Stomach smooth muscle (tissue), 2 donors: Measurements from ENCODE around the gene NKX2-8.

ENCODE experiments used
- H3K27ac ChIP-seq: one replicate; pipeline ENCODE4 v1.7.0; 2013; ENCODE audit warnings: mild to moderate bottlenecking, low read length, inconsistent platforms
- H3K27me3 ChIP-seq, 2 donors: one replicate each; pipeline ENCODE4 v1.7.0; 2013; ENCODE audit warnings: low read length in 2 of 2; ENCODE audit not compliant: insufficient read depth in 2 of 2, control insufficient read depth in 1 of 2
- H3K36me3 ChIP-seq, 2 donors: one replicate each; pipeline ENCODE4 v1.7.0; 2013; ENCODE audit warnings: low read length in 2 of 2; ENCODE audit not compliant: control insufficient read depth in 2 of 2, insufficient read depth in 2 of 2
- H3K4me1 ChIP-seq: one replicate; pipeline ENCODE4 v1.7.0; 2013; ENCODE audit warnings: low read length; ENCODE audit not compliant: control insufficient read depth, insufficient read depth
- H3K4me3 ChIP-seq, 2 donors: one replicate each; pipeline ENCODE4 v1.7.0; 2013; ENCODE audit warnings: low read length in 2 of 2
- H3K9ac ChIP-seq, 2 donors: one replicate each; pipeline ENCODE4 v1.7.0; 2013; ENCODE audit warnings: low read length in 2 of 2, mild to moderate bottlenecking in 1 of 2
- H3K9me3 ChIP-seq, 2 donors: one replicate each; pipeline ENCODE4 v1.7.0; 2013; ENCODE audit warnings: low read length in 2 of 2; ENCODE audit not compliant: control insufficient read depth in 2 of 2
- donor health status: healthy.
- donor health status: Pancreatic carcinoma.

Gene NKX2-8

DNA sequence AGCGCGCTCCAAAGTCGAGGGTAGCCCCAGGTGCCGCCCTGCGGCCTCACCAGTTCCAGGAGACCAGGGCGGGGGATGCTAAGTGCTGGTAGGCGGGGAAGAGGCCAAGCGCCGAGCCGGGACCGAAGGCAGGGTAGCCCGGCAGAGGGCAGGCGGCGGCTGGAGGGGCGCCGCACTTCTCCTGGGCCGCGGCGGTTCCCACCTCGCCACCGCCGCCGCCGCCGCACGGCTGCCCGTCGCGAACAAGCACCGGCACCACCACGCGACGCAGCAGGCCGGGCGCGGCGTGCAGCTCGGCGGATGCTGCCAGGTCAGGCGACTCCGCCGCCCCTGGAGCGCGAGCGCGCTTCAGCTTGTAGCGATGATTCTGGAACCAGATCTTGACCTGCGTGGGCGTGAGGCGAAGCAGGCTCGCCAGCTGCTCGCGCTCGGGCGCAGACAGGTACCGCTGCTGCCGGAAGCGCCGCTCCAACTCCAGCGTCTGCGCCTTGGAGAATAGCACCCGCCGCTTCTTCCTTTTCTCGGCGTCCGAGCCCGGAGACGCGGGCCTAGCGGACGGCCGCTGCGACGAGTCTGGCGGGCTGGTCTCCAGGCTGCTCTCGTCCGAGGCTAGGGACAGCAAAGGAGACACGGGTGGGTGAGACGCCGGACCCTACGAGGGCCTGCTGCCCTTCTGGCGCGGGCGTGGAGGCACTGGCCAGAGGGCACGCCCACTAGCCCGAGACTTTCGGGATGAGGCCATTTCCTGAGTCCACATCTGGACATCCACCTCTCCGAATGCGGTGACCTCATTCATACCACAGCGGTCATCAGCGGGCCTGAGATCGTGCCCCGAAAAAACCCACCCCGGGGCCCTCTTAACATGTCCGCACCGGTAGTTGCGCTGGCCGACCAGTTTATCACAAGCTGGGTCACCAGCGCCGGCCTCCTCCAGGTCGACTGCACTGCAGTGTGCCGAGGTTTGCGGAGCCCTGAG lies 1.3 kb downstream of the NKX2-8 start:
- no peak overlapping the region for H3K9ac ChIP-seq
- H3K27ac ChIP-seq, result no peak overlapping the region
- H3K27me3 ChIP-seq, result peaks cover 51 to 68% of the 10 kb centered on the region in 2 donors
- H3K9me3 ChIP-seq, result no peaks in the 10 kb centered on the region
- H3K36me3 ChIP-seq, result no peaks in the 10 kb centered on the region
- H3K4me1 ChIP-seq, result peaks cover 16% of the 10 kb centered on the region
- H3K4me3 ChIP-seq, result peak overlapping the region; percentile 59 to 68

GRCh38 chr14:36580141-36580855 lies 2.1 kb downstream of the NKX2-8 start:
- H3K9me3 ChIP-seq, result no peaks in the 10 kb centered on the region
- H3K36me3 ChIP-seq, result no peaks in the 10 kb centered on the region
- peaks cover 16% of the 10 kb centered on the region for H3K4me1 ChIP-seq
- peak overlapping the region; percentile 4 to 68 for H3K4me3 ChIP-seq
- H3K27me3 ChIP-seq, result peaks cover 50 to 66% of the 10 kb centered on the region in 2 donors
- H3K9ac ChIP-seq, result no peak overlapping the region
- no peak overlapping the region for H3K27ac ChIP-seq

DNA sequence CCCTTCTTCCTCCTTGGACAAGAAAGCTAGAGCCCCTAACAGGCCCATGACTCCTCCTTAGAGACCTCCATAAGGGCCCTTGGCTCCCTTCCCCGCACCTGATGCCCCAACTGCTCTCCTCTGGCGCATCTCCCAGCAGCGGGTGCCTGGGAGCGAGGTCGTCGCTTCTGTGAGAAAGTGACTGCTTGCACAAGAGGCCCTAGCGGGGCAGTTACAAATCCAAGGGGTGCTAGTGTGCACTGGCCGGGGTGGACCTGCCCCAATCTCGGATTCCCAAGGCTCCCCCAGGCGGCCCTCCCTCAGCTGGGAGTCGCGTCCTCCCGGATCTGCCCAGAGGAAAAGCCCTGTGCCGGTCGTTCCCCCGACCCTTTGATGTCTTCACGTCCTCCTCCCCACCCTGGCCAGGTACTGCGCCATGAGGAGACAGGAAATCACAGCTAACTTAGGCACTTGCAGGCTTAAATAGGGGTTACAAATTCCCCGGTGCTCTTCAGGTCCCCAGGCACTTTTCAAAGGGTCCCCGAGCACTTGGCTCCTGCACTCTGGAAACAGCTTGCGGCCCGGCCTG lies 2.8 kb downstream of the NKX2-8 start:
- no peak overlapping the region for H3K9ac ChIP-seq
- no peaks in the 10 kb centered on the region for H3K9me3 ChIP-seq
- peaks cover 44 to 66% of the 10 kb centered on the region in 2 donors for H3K27me3 ChIP-seq
- peaks cover 16% of the 10 kb centered on the region for H3K4me1 ChIP-seq
- no peak overlapping the region for H3K27ac ChIP-seq
- H3K36me3 ChIP-seq, result no peaks in the 10 kb centered on the region
- no peak overlapping the region for H3K4me3 ChIP-seq

DNA sequence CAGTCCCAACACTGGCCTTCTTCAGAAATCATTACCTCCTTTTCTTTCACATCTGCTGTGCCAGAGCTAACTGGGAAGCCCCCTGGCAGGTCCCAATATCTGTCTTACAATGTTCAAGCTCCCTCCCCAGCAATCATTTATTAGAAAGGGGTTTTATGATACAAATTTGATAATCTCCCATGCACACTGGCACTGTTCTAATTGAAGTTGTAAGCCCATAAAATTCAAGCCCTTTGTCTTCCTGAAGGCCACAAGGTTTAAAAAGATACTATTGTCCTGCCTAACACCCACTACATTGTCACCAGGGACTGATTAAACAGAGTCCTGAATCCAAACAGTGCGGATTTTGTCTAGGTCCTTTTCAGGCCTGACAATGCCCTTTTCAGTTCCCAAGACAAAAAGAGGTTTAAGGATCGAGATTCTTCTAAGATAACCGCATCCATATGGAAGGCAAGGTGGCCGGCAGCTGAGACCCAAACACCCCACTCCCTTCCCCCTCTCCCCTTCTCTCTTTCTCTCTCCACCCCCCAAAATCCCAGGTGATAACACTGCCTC lies 3.3 kb downstream of the NKX2-8 start:
- no peak overlapping the region for H3K4me3 ChIP-seq

GRCh38 chr14:36570065-36570464 lies 12.3 kb downstream of the NKX2-8 start:
- H3K36me3 ChIP-seq, result no peaks in the 10 kb centered on the region
- H3K9ac ChIP-seq, result no peak overlapping the region
- no peak overlapping the region for H3K4me3 ChIP-seq
- peaks cover 2 to 3% of the 10 kb centered on the region in 2 donors for H3K27me3 ChIP-seq
- H3K4me1 ChIP-seq, result no peaks in the 10 kb centered on the region
- no peaks in the 10 kb centered on the region for H3K9me3 ChIP-seq
- H3K27ac ChIP-seq, result no peak overlapping the region

More for the DNA sequence above, 3.3 kb downstream of the NKX2-8 start:
- Histone ChIP-seq H3K27ac (no peak overlapping the region), H3K36me3 (no peaks in the 10 kb centered on the region), H3K27me3 (peaks cover 41 to 64% of the 10 kb centered on the region in 2 donors), H3K9me3 (no peaks in the 10 kb centered on the region), H3K9ac (no peak overlapping the region), H3K4me1 (peaks cover 16% of the 10 kb centered on the region)

DNA sequence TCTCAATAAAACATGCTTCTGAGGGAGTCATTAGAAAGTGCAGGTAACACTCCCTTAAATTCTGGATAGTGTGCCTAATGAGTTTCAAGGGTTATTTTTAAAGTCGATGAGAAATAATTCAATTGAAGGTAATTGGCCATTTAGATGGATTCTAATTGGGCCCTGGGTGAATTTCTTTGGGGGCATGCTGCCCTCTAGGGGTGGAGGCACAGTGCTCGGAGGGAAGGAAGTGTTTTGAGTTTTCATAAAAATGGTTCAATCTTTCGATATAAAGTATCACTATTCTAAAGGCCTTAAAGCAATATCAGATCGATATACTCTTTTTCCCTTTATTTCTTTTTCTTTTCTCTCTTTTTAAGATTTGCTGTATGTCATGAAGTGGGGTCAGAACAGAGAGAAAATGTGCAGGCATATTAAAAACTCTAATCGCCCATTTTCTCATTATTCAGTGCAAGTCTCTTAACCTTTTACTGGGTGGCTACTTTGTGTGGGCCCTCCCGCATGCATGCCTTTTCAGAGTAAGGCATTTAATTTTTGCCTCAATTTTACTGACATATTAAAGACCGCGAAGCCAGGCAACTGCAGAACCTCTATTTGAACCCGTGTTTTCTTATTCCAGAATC lies 25.5 kb downstream of the NKX2-8 start:
- H3K27me3 ChIP-seq, result peaks cover 0 to 6% of the 10 kb centered on the region in 2 donors
- H3K36me3 ChIP-seq, result no peaks in the 10 kb centered on the region
- no peaks in the 10 kb centered on the region for H3K9me3 ChIP-seq
- no peaks in the 10 kb centered on the region for H3K4me1 ChIP-seq
- H3K4me3 ChIP-seq, result no peak overlapping the region
- H3K9ac ChIP-seq, result no peak overlapping the region
- no peak overlapping the region for H3K27ac ChIP-seq

GRCh38 chr14:36555998-36556743 lies 26.2 kb downstream of the NKX2-8 start:
- peaks cover 0 to 2% of the 10 kb centered on the region in 2 donors for H3K27me3 ChIP-seq
- no peak overlapping the region for H3K9ac ChIP-seq
- no peak overlapping the region for H3K27ac ChIP-seq
- no peaks in the 10 kb centered on the region for H3K4me1 ChIP-seq
- no peaks in the 10 kb centered on the region for H3K9me3 ChIP-seq
- H3K36me3 ChIP-seq, result no peaks in the 10 kb centered on the region
- no peak overlapping the region for H3K4me3 ChIP-seq

- no peaks in the 10 kb centered on the region for H3K36me3 ChIP-seq
- no peaks in the 10 kb centered on the region for H3K9me3 ChIP-seq
- H3K27ac ChIP-seq, result no peak overlapping the region
- no peaks in the 10 kb centered on the region for H3K27me3 ChIP-seq
- H3K9ac ChIP-seq, result no peak overlapping the region
- no peaks in the 10 kb centered on the region for H3K4me1 ChIP-seq
- H3K4me3 ChIP-seq, result no peak overlapping the region
These were observed 28.7 kb downstream of the NKX2-8 start for GRCh38 chr14:36553656-36554260.

- no peak overlapping the region for H3K27ac ChIP-seq
- H3K4me3 ChIP-seq, result no peak overlapping the region
- no peaks in the 10 kb centered on the region for H3K27me3 ChIP-seq
- no peak overlapping the region for H3K9ac ChIP-seq
- no peaks in the 10 kb centered on the region for H3K9me3 ChIP-seq
- no peaks in the 10 kb centered on the region for H3K4me1 ChIP-seq
- H3K36me3 ChIP-seq, result no peaks in the 10 kb centered on the region
These were observed 31.5 kb downstream of the NKX2-8 start for GRCh38 chr14:36550899-36551298.
